Activated CD8-positive, alpha-beta memory T cell treated with anti-CD3 and anti-CD28 coated beads, Interleukin-2, amount 50 U/mL, for 24 hours (primary cell): ENCODE measurements around the gene ANP32A.
"Not testable (repeated sequence)": the region's sequence is repeated elsewhere in the genome, so short reads cannot be mapped to it uniquely, and the experiment has no call there.

ENCODE experiments used
- DNase-seq: peaks from one replicate; pipeline ENCODE4 v3.0.0-alpha.2; 2020; ENCODE audit errors: extremely low read depth

ANP32A gene

DNA sequence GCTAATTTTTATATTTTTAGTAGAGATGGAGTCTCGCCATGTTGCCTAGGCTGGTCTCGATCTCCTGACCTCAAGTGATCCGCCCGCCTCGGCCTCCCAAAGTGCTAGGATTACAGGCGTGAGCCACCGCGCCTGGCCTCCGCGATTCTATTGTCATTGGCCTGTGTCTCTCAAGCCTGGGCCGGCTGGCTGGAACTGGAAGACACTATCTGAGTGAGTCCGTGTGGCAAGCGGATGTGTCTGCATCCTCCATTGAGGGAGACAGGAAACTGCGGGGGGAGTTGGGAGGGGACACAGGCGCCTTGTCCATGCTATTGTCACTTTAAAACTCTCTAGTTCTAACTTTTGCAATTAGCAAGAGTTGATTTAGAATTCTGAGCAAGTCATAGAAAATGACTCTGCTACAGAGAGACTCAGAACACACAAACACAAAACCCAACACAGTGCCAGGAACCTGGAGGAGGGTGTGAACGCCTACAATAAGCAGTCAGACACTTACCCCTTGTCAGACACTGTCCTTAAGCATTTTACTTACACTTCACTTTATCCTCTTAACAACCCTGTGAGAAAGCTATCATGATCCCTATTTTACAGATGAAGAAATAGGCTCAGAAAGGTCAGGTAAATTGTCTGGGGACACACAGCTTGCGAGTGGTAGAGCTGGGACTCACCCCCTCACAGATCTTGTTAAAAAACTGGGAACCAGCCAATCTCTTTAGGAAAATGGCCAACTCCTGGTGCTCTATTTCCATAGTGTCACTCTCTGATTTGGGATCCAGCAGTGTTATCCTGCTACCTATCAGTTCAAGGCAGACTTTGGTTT, 38.7 kb downstream of the ANP32A start:
- DNase-seq = no peak

DNA sequence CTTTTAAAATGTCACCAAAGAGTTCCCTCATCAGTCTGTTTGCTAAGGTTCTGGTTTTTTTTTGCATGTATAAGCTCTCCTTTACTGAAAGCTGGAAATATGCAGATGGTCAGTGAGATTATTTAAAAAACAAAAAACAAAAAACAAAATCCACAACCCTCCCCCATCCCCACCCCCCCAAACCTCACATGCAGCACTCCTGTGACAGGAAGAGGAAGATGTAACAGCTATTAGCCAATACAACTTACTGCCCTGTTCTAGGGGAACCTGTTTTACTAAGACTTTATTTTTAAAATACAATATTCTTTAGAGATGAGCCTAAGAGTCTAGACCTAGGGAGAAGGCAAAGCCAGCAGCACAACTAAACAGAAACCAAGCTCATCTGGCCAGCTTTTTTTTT, 39.5 kb downstream of the ANP32A start:
- DNase-seq = no peak

DNA sequence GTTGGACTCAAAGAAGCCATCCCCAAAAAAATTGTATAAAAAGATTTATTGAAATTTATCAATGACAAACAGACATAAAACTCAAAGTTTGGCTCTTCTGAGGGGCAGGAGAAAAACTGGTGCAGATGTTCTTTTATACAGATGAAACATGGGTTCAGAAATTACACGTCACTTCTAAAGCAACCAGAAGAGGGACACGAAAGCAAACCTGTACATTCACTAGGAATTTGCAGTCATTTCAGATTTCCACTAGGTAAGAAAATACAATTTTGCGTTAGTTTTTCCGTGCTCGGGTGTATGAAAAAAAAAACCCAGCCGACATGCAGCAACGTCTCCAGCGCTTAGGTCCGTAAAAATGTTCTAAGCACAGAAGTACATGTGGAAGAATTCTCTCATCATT, 41.8 kb downstream of the ANP32A start:
- DNase-seq = no peak

DNA sequence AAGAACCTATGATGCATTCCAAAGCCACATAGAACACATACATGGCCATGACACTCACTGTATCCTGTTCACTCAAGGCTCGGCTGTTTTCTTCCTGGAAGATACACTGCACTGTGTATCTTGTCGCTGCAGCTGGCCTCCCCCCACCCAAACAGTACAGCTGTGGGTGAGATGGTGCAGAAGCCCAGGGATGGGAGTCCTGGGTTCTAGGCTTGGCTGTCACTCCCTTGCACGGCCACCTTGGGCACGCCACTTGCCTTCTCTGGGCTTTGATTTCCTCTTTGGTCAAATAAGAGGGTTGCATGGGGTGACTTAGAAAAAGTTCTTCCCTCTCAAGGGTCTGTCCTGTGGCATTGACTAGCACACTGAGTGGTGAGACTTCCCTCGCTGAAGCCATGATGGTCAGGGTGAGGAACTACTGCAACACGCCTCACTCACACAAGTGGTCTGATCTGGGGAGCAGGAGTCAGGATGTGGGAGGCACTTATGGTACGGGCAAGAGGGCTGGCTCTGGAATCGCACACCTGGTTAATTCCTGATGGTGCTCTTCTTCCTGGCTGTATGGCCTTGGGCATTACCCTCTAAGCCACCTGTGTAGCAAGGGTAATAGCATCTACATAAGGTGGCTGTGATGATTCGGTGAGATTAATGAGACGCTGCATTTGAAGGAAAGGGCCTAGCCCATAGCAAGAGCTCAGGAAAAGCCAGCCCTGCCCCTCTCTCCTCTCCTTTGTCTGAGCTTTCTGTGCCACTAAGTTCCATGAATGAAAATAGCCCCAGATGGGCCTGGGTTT, 44.0 kb downstream of the ANP32A start:
- no peak for DNase-seq

DNA sequence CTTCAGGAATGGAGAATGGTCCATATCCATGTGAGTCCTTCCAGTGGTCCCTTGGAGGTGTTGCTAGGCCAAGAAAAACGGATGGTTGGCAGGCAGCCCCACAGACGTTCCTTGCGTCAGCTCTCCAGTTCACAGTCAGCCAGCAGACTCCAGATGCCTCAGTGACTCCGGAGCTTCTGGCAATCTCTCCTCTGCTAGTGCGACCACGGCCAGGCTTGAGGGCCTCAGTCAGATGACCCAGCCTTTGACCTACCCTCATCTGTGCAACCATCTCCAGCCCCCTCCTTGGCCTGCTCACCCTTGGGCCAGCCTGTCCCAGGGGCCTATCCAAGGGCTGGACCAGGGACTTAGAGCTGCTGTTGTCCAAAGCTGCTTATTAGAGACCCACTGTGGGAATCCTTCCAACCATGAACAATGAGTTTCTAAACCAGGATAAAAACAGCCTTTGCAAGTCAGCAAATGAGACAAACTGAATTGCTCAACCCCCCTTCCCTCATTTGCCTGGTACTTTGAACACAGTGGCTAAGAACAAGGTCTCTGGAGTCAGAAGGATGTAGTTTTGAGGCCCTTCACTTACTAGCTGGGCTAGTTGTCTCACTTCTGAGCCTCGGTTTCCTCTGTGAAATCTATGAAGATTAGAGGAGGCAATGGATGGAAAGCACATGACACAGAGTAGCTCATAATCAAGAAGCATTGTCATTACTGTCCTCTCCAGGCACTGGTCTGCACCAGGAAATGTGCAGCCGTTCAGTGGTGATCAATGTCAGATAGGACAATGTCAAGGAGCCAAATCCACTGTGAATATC, 44.8 kb downstream of the ANP32A start:
- DNase-seq = no peak

DNA sequence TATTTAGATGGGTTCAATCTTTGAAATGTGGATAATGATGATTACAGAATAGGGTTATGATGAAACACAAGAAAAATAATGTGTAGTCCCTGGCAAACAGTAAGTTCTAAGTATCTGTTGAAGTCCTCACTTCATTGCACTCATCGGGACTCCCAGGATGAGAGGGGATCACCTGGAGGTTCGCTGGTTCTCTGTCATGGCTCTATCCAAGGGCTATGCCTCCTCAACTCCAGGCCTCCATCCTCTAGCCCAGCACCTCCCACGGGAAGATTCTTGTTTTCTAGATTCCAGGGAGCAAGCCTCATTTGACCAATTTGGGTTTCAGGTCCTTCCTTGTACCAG, 45.5 kb downstream of the ANP32A start:
- no peak for DNase-seq

DNA sequence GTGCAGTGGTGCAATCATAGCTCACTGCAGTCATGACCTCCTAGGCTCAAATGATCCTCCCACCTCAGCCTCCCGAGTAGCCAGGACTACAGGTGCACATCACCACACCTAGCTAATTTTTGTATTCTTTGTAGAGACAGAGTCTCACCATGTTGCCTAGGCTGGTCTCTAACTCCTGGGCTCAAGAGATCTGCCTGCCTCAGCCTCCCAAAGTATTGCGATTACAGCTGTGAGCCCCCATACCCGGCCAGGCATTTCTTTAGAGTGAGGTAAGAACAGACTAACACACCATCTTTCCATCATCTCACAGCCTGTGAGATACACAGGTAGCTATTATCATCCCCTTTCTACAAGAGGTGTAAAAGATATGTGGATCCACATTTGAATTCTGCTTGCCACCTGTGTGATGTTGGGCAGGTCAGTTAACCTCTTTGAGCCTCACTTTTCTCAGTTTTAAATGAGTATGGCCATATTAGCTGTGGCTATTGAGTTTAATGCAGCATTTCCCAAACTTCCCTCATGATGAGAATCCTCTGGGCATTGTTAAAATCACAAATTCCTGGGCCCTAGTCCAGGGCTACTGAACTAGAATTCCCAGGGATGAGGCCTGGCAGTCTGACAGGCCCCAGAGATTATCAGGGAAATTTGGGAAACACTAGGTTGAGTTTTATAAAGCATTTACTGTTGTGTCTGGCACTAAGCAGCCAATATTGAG, 46.0 kb downstream of the ANP32A start:
- no peak for DNase-seq

DNA sequence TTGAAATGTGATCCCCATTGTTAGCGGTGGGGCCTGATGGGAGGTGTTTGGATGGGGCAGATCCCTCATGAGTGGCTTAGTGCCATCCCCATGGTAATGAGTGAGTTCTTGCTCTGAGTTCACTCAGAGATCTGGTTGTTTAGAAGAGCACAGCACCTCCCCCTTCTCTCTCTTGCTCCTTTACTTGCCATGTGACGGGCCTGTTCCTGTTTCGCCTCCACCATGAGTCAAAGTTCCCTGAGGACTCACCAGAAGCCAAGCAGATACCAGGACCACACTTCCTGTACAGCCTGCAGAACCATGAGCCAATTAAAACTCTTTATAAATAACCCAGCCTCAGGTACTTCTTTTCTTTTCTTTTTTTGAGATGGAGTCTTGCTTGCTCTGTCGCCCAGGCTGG, 46.6 kb downstream of the ANP32A start:
- no peak for DNase-seq

DNA sequence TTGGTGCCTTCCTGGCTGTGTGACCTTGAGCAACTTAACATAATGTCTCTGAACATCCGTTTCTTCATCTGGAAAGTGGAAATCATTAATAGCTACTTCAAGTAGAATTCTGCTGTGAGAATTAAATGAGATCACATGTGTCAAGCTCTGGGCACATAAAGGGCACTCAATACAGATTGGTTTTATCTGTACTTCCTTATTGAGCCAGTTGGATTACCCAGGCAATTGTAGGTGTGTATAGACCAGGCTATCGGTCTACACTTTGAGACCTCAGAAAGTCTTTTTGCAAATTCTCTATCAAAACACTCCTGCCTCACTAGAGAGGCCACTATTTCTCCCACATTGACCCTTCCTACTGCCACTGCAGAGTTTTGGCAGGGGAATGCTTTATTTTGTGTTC, 47.7 kb downstream of the ANP32A start:
- no peak for DNase-seq

GRCh38 chr15:68770216-68770615, 50.5 kb downstream of the ANP32A start:
- DNase-seq = no peak

GRCh38 chr15:68769702-68770101, 51.0 kb downstream of the ANP32A start:
- no peak for DNase-seq

DNA sequence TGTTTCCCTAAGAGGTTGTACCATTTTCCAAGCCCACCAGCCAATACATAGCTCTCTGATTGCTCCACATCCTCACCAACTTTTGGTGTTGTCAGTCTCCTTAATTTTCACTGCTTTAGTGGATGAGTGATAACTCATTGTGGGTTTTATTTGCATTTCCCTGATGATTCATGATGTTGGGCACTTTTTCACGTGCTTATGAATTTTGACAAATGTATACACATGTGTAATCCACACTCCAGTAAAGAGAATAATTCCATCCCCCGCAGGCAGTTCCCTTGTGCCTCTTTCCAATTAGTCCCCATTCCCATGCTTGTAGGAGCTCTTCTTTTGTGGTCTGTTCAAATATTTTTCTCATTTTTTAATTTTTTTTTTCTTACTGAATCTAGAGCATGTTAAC, 52.4 kb downstream of the ANP32A start:
- DNase-seq = no peak

DNA sequence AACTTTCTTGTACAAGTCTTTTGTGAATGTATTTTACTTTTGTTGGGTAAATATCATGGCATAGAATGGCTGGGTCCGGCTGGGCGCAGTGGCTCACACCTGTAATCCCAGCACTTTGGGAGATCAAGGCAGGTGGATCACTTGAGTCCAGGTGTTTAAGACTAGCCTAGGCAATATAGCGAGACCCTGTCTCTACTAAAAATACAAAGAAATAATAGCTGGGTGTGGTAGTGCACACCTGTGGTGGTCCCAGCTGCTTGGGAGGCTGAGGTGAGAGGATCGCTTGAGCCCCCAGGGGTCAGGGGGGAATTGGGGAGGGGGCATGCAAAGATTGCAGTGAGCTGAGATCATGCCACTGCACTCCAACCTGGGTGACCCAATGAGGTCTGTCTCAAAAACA, 52.9 kb downstream of the ANP32A start:
- no peak for DNase-seq

GRCh38 chr15:68765602-68766368, 54.9 kb downstream of the ANP32A start:
- no peak for DNase-seq

DNA sequence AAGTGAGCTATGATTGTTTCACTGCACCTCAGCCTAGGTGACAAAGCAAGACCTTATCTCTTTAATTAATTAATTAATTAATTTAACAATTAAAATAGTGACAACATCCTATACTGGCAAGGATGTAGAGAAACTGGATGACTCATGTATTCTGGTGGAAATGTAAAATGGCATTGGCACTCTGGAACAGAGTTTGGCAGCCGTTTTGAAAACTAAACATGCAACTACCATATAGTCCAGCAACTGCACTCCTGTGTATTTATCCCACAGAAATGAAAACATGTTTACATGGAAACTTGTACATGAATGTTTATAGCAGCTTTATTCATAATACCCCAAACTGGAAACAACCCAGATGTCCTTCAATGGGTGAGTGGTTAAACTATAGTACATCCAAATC, 56.6 kb downstream of the ANP32A start:
- DNase-seq = no peak

DNA sequence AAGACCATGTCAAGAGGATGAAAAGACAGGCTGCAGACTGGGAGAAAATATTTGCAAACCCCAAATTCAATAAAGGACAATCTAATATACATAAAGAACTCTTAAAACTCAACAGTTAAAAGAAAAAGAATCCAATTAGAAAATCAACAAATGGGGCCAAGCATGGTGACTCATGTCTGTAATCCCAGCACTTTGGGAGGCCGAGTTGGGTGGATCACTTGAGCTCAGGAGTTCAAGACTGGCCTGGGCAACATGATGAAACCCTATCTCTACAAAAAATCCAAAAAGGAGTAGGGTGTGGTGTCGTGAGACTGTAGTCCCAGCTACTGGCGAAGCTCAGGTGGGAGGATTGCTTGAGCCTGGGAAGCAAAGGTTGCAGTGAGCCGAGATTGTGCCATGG, 57.6 kb downstream of the ANP32A start:
- no peak for DNase-seq

DNA sequence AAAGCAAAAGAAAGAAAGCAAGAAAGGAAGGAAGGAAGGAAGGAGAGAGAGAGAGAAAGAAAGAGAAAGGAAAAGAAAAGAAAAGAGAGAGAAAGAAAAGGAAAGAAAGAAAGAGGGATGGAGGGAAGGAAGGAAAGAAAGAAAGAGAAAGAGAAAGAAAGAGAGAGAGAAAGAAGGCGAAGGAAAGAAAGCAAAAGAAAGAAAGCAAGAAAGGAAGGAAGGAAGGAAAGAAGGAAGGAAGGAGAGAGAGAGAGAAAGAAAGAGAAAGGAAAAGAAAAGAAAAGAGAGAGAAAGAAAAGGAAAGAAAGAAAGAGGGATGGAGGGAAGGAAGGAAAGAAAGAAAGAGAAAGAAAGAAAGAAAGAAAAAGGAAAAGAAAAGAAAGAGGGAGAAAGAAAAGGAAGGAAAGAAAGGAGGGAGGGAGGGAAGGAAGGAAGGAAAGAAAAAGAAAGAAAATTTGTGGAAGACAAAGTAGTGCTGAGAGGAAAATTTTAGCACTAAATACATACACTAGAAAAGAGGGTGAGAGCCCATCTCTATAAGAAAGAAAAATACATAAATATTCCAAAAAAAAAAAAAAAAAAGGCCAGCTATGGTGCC, 60.6 kb downstream of the ANP32A start:
- DNase-seq = not testable (repeated sequence)

GRCh38 chr15:68755731-68756130, 65.0 kb downstream of the ANP32A start:
- no peak for DNase-seq

DNA sequence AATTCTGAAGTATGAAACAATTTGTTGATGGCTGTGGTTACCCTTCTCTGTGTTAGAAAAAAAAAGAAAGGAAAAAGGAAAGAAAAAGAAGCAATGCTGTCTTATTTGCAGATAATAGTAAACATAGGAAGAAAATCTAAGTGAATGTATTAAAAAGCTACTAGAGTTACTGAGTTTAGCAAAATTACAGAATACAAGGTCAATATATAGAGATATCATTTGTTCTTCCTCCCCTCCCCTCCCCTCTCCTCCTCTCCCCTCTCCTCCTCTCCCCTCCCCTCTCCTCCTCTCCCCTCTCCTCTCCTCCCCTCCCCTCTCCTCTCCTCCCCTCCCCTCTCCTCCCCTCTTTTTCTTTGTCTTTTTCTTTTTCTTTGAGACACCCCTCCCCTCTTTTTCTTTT, 69.1 kb downstream of the ANP32A start:
- DNase-seq = no peak

GRCh38 chr15:68749793-68750192, 70.9 kb downstream of the ANP32A start:
- no peak for DNase-seq

DNA sequence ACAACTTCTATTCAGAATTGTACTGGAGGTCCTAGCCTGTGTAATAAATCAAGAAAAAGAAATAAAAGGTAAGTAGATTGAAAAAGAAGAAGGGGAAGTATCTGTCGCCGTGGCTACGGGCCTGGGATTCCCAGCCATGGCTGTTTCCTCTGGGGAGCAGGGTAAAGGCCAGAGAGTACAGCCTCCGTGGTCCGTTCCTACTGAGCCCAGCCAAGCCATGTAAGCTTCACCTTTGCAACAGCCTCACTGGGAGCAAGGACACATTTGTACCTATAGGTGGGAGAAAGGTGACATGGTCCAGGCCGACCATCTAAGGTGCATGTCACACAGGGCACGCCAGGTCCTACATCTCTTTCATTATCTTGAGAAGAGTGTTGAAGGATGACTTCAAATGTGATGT, 71.3 kb downstream of the ANP32A start:
- DNase-seq = no peak
